ENCODE data around the gene MVB12B.

GRCh38 chr9:126480813-126481212 is 154.2 kb downstream of the MVB12B start:
- TF ChIP-seq CTCF (IDR thresholded peaks at IDR 0.05; ENCODE audit: insufficient read depth, low read depth, low read length) (no peak), EZH2 (IDR thresholded peaks at IDR 0.05; ENCODE audit: insufficient read depth, low read length) (no peak)

Measured in astrocyte (in vitro differentiated cells and primary cell).